NCI-H774 (cell line): ENCODE measurements around the gene RYR1.
A peak's percentile ranks its signal among the peaks of the same experiment; 100 is the strongest.
"Not testable (repeated sequence)": the region's sequence is repeated elsewhere in the genome, so short reads cannot be mapped to it uniquely, and the experiment has no call there.

Experiments
- DNase-seq: peaks from one replicate; lab custom pipeline; 2025; lab: John Stamatoyannopoulos, UW

The RYR1 gene

DNA sequence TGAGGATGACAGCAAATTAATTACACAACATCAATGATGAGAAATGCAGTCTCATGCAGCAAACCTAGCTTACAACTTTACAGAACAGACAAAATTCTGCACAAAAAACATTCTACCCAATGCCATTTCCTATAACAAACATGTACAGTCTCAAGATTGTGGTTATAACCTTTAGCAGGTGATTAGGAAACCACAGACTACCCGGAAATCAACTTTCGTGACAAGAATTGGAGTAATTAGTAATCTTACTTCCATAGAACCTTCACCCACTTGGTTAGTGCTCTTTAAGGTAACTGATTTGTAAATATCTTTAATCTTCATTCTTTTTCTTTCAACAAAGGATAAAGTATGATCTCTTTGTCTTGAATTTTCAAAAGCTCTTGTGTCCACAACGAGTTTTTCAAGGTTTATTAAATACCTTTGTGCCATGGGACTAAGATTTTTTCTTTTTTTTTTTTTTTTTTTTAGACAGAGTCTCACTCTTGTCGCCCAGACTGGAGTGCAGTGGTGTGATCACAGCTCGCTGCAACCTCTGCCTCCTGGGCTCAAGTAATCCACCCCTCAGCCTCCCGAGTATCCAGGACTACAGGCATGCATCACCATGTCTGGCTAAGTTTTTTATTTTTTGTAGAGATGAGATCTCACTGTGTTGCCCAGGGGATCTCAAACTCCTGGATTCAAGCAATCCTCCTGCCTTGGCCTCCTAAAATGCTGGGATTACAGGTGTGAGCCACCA lies 105.5 kb downstream of the RYR1 start:
- DNase-seq = no peak

DNA sequence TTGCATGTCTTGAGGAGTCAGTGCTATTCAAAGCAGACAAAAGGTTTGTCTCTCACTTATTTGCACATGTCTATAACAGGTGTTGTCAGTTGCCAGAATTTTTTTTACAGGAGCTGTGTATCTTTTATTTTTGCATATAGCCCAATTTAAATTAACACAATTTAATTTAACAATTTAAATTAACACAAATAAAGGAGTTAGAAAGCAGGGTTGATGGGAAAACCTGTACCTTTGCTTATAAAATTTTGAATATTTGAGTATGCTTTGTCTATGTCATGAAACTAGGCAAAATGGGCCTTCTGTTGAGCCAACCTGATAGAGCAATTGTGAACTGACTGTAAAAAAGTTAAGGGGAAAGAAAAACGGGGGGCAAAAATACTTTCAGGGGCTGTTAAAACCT lies 106.3 kb downstream of the RYR1 start:
- DNase-seq = no peak

DNA sequence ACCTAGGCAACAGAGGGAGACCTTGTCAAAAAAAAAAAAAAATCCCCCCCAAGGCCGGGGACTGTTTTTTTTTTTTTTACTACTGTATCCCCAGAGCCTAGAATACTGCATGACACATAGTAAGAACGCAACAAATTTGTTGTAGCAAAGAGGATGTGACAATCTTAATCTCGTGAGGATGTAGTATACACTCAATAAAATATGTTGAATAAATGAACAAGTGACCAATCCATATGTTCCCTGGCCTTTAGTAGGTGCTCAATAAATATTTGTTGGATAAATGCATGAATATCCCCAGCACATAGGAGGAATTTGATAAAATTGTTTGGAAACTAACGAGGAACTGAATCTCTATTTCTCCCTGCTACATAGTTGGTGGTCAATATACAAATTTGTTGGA lies 108.5 kb downstream of the RYR1 start:
- no peak for DNase-seq

DNA sequence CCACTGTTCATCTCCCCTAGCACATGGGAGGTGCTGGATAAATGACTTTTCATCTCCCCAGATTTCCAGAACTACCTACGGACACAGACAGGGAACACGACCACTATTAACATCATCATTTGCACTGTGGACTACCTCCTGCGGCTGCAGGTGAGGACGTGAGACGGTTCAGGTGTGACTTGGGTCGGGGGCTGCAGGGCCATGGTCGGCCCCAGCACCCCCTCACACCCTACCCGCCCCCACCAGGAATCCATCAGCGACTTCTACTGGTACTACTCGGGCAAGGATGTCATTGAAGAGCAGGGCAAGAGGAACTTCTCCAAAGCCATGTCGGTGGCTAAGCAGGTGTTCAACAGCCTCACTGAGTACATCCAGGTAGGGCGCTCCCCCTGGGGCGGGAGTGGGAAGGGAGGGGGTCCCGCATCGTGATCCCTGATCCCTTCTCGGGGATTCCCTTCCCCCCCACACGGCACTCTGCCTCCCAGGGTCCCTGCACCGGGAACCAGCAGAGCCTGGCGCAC lies 109.9 kb downstream of the RYR1 start:
- DNase-seq = no peak

DNA sequence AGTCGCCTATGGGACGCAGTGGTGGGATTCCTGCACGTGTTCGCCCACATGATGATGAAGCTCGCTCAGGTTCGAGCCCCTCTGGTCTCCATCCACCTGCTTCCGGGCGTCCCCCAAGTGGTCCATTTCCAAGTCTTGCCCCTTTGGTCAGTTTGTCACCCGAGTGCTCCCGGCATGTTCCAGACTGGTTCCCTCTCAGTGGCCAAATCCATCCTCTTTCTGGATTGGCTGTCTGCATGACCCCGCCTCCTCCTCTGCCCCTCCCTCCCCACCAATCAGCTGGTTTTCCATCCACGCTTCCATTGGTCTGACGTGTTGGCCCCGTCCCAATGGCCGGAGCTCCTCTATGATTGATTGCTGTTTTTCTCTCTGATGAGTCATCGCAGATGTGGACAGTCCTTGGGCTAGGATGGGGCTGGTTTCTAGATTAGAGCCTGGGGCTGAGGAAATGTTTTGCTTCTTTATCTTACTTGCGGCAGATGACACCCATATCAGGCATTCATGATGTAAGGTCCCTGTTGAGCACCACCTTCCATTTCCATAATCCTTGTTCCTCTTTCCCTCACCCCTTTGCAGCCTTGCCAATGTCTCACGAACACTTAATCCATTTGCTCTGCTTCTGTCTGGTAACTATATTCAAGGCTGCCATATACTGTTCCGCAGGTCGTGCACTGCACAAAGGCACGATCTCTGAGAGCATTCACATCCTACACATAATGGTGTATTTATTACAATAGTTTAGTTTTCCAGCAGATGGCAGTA lies 110.5 kb downstream of the RYR1 start:
- peak; percentile 33 for DNase-seq

DNA sequence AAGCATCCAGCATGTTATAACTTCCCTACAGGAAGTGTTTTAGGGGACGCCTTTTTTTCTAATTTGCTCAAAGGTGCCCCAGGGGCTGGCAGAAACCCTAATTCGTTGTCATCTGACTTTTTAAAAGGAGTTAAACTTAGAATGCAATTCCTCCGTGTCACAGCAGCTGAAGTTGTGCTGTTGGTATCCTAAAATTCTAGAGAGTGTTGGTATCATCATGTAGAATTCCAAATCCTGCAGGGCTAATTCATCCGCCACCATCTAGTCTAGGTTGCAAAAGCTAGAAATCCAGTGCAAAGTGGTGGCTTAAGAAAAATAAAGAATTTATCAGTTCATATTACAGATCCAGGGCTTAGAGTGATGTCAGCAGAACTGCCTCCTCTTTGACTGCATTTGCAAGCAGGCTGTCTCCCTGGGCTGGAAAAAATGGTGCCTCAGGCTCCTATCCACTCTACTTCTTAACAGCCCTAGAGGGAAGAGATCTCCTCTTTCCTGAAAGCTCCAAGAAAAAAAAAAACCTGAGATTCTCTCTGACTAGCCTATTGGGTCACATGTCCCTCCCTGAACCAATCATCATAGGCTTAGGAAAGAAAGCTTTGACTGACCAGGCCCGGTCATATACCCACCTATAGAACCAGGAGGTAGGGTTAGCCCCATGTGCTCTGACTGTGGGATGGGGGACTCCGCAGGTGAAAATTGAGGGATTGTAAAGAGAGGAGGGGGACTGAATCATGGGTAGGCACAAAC lies 111.3 kb downstream of the RYR1 start:
- DNase-seq = no peak

DNA sequence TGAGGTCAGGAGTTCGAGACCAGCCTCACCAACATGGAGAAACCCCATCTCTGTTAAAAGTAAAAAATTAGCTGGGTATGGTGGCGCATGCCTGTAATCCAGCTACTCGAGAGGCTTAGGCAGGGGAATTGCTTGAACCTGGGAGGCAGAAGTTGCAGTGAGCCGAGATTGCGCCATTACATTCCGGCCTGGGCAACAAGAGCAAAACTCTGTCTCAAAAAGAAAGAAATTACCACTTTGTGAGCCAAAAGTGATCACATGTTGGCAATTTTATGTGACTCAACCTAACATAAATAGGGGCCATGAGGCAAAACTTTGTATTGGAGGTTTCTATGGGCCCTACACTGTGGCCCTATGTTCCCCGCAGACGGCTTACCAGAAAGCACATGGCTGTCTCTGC lies 112.1 kb downstream of the RYR1 start:
- no peak for DNase-seq

DNA sequence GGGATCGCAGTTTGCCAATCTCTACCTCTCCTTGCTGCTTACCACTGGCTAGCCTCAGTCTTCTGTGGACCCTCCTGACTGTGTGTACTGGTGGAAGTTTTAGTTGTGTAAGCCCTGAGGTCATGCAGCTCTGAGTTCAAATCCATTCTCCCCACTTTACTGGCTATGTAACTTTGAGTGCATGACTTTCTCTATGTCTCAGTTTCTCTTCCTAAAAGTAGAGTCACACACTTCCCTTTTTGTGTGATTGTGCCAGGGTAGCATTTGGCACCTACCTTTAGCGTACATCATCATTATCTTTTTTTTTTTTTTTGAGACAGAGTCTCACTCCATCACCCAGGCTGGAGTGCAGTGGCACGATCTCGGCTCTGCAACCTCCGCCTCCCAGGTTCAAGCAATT lies 113.9 kb downstream of the RYR1 start:
- DNase-seq = no peak

DNA sequence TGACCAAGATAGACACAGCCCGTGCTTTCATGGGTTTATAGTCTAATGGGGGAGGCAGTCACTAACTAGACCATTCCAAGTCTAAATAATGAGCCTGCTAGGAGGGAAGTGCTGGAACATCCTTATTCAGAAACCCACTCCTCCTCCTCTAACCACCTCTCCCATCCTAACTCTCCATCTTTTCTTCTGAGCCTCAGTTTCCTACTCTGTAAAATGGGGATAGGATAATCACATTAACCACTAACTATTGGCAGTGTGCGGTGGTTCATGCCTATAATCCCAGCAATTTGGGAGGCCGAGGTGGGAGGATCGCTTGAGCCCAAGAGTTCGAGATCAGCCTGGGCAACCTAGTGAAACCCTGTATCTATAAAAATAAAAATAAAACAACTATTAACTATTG lies 115.6 kb downstream of the RYR1 start:
- DNase-seq = no peak

DNA sequence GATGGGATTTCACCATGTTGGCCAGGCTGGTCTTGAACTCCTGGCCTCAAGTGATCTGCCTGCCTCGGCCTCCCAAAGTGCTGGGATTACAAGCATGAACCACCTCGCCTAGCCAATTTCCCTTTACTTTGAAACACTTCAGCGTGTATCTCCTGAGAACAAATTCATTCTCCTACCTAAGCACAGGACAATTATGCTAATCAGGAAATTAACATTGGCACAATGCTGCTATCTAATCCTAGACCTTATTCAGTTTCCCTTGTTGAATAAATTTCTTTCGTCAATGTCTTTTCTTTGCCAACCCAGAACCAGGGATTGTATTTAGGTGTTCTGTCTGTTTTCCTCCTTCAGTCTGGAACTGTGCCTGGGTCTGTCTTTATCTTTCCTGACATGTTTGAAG lies 116.5 kb downstream of the RYR1 start:
- DNase-seq = no peak

DNA sequence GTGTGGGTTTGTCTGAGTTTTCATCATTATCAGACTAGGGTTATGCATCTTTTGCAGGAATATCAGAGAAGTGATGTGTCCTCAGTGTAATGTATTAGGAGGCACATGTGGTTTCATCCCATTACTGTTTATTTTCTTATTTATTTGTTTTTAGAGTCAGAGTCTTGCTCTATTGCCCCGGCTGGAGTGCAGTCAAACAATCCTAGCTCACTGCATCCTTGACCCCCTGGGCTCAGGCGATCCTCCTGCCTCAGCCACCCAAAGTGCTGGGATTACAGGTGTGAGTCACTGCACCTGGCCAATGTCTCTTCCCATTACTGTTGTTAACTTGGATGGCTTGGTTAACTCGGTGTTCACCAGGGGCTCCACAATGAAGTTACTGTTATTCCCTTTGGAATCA lies 116.9 kb downstream of the RYR1 start:
- DNase-seq = no peak

DNA sequence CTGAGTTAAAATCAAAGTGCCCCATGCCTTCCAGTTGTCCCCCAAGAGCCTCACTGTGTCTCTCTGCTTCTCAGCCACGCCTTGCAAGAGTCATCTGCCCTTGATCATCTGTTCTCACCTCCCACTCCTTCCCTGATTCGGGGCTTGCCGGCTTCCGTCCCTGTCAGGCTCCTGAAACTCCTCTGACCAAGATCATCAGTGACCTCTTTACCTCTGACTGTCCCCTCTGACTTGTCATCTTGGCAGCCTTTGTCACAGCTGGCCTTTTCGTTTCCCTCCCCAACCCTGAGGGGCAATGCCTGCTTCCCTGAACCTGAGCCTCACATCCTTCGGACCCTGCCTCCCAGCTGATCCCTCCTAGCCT lies 117.9 kb downstream of the RYR1 start:
- DNase-seq = no peak

DNA sequence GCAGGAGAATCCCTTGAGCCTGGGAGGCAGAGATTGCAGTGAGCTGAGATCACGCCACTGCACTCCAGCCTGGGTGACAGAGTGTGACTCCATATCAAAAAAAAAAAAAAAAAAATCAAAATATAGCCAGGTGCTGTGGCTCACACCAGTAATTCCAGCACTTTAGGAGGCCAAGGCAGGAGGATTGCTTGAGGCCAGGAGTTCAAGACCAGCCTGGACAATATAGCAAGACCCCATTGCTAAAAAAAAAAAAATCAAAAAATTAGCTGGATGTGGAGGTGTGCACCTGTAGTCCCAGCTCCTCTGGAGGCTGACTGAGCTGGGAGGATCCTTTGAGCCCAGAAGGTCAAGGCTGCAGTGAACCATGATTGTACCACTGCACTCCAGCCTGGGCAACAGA lies 119.7 kb downstream of the RYR1 start:
- DNase-seq = not testable (repeated sequence)

DNA sequence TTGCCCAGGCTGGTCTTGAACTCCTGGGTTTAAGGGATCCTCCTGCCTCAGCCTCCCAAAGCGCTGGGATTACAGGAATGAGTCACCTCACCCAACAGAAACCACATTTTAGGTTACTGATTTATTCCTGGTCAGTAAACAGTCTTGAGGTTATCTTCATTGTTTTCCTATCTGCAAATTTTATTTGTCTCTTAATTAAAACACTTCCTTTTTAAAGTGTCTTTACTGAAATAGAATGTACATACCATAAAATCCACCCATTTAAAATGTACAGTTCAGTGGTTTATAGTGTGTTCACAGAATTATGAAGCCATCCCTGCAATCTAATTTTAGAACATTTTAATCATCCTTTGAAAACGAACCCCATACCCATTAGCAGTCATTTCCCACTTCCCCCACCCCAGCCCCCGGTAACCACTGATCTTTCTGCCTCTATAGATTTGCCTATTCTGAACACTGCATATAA lies 121.2 kb downstream of the RYR1 start:
- no peak for DNase-seq

DNA sequence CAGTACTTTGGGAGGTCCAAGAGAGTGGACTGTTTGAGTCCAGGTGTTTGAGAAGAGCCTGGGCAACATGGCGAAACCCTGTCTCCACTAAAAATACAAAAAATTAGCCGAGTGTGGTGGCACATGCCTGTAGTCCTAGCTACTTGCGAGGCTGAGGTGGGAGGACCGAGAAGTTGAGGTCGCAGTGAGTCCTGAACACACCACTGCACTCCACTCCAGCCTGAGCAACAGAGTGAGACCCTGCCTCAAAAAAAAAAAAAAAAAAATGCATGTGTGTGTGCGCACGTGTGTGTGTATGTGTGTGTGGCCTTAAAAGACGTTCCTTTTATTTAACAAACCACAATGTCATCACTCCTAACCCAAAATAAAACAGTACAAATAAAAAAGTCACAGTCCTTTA lies 121.7 kb downstream of the RYR1 start:
- DNase-seq = no peak

DNA sequence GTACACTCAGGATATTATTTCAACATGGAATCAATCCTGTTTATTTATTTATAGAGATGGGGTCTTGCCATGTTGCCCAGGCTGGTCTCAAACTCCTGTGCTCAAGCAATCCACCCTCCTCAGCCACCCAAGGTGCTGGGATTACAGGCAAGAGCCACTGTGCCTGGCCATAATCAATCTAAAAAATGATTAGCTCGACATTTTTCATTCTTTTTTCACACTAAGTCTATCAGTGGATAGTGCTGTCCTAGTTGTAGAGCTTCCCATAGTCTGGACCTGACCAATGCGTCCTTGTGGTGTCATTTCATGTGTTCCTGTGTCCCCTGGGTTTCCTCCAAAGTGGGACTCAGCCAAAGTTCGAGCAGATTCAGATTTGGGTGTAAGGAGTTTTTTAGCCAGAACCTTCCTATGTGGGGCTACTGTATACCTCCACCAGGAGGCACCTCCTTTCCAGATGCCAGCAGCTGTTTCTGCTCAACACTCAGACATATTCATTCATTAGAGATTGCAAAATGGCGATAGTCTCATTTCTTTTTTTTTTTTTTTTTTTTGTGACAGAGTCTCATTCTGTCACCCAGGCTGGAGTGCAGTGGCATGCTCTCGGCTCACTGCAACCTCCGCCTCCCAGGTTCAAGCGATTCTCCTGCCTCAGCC lies 123.2 kb downstream of the RYR1 start:
- DNase-seq = no peak

DNA sequence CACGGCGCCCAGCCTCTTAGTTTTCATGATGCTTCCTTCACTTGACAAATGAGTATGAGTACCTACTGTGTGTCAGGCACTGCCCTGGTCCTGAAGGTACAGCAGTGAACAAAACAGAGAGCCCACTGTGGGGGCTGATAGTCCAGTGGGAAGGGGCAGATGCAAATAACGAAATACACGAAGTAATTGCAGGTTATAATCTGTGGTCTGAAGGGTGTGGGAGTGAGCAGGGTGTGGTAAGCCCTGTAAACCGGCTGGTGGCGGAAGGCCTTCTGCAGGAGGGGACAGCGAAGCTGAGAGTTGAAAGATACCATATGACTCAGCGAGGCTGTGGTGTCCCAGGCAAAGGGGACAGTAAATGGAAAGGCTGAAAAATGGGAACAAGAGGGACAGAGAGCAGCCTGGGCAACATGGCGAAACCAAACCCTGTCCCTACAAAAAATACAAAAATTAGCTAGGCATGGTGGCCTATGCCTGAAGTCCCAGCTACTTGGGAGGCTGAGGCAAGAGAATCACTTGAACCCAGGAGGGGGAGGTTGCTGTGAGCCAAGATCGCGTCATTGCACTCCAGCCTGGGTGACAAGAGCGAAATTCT lies 123.8 kb downstream of the RYR1 start:
- DNase-seq = no peak

DNA sequence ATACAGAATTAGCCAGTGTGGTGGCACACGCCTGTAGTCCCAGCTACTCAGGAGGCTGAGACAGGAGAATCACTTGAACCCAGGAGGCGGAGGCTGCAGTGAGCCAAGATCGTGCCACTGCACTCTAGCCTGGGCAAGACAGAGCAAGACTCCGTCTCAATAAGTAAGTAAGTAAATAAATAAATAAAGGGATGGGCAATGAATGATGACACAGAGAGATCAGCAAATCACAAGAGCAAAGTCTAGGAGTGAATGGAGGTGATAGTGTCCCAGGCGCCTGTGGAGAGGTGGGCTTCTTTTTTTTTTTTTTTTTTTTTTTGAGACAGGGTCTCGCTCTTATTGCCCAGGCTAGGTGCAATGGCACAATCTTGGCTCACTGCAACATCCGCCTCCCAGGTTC lies 125.4 kb downstream of the RYR1 start:
- not testable (repeated sequence) for DNase-seq

DNA sequence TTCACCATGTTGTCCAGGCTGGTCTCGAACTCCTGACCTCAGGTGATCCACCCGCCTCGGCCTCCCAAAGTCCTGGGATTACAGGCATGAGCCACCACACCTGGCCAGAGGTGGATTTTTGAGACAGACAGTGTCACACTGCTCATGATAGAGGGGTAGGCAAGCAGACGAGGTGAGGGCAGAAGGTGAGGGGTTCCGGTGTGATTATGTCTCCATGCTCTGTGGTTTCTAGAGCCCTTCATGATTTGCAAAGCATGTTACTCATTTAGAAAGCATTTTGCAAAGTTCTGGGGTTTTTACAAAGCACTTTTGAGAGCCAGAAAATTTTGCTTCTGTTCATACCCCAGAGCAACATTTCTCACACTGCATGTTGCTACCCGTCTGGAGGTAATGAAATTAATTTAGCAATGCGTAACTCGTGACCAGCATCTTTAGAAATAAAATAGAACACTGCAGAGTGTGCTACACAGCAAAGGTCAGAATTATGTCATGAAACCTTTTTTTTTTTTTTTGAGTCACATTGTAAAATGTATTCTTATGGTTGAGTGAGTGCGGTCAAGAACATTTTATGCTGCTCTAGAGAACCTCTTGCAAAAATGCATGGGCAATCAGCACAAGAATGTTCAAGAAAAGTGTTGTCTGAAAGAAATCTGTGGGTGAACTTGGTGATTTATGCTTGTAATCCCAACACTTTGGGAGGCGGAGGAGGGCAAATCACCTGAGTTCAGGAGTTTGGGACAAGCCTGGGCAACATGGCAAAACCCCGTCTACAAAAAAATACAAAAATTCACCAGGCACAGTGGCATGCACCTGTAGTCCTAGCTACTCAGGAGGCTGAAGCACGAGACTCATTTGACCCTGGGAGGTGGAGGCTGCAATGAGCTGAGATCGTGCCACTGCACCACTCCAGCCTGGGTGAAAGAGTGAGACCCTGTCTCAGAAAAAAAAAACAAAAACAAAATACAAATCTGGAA lies 126.2 kb downstream of the RYR1 start:
- DNase-seq = no peak

DNA sequence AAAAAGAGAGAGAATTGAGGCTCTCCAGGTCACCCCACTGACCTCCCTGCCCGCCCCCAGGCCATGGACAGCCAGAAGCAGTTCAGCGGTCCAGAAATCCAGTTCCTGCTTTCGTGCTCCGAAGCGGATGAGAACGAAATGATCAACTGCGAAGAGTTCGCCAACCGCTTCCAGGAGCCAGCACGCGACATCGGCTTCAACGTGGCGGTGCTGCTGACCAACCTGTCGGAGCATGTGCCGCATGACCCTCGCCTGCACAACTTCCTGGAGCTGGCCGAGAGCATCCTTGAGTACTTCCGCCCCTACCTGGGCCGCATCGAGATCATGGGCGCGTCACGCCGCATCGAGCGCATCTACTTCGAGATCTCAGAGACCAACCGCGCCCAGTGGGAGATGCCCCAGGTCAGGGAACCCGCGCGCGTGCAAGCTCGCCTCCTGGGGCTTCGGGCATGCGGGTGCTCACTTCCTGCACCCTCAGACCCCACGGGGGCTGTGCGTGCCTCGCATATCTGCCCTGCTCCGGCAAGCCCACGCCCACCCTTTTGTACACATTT lies 127.6 kb downstream of the RYR1 start:
- no peak for DNase-seq
